Neural progenitor cell (in vitro differentiated cells): ENCODE data around the gene LILRB3.

ENCODE experiments used
- CTCF ChIP-seq: fragments of 200-600 bp; sonication (generic); IDR thresholded peaks from 2 replicates; pipeline ENCODE4 v1.5.1; 2017; ENCODE audit warnings: antibody characterized with exemption, mild to moderate bottlenecking
- EZH2 ChIP-seq: fragments of 200-600 bp; sonication (generic); IDR thresholded peaks from 2 replicates; pipeline ENCODE4 v1.6.1; 2017; ENCODE audit warnings: antibody characterized with exemption, mild to moderate bottlenecking, moderate library complexity
- EZH2phosphoT487 ChIP-seq: fragments of 200-600 bp; sonication (generic); IDR thresholded peaks from 2 replicates; pipeline ENCODE4 v1.6.1; 2017; ENCODE audit warnings: antibody characterized with exemption

GRCh38 chr19:54203151-54203611 is 19.6 kb downstream of the LILRB3 start:
- TF ChIP-seq CTCF = no peak
- no peak for TF ChIP-seq EZH2
- no peak for TF ChIP-seq EZH2phosphoT487
